B cell (primary cell): Measurements from ENCODE around the gene MREG. TPM values are rescaled to one million over a fixed set of nuclear protein-coding genes. Genes with fewer than 3 reads are reported as not detected.
A peak's percentile ranks its signal among the peaks of the same experiment; 100 is the strongest.
"Not testable (repeated sequence)": the region's sequence is repeated elsewhere in the genome, so short reads cannot be mapped to it uniquely, and the experiment has no call there.

Source experiments
- ATAC-seq: fragments of 200-7000 bp; cut with Tn5 transposase; one replicate; pipeline ENCODE4 v1.10.0; 2021; ENCODE audit warnings: low read depth, mild to moderate bottlenecking, moderate number of reproducible peaks, moderate library complexity
- CTCF ChIA-PET: fragments of 350-600 bp; sonication (Branson Sonifier 250); formaldehyde crosslinking; loops from one replicate; lab custom pipeline; 2021; ENCODE audit warnings: antibody characterized with exemption, inconsistent platforms; lab: Charles Lee
- POLR2A ChIA-PET: fragments of 350-600 bp; sonication (Branson Sonifier 250); formaldehyde crosslinking; loops from one replicate; lab custom pipeline; 2021; ENCODE audit warnings: antibody characterized with exemption; lab: Charles Lee
- DNase-seq: peaks from one replicate; pipeline ENCODE4 v3.0.0; 2013
- H2AFZ ChIP-seq: 2 replicates; pipeline ENCODE4 v1.6.1; 2012; ENCODE audit warnings: mild to moderate bottlenecking, low read depth, low read length; ENCODE audit not compliant: insufficient read depth, poor library complexity, severe bottlenecking
- H3K27ac ChIP-seq, 2 donors: 1 replicate in 1 of 2; 2 replicates in 1 of 2; pipeline ENCODE4 v1.5.1; 2012 to 2013; ENCODE audit warnings: low read length in 2 of 2, mild to moderate bottlenecking in 2 of 2, moderate library complexity in 1 of 2
- H3K27me3 ChIP-seq, 4 experiments: fragments of 200-600 bp in 1 of 4; sonication (generic) in 1 of 4; replicated peaks in 1 of 4; 1 replicate in 2 of 4; 2 replicates in 2 of 4; pipeline versions ENCODE4 v1.6.1 to v1.7.0; 2013 to 2016; ENCODE audit warnings: low read length in 3 of 4, mild to moderate bottlenecking in 2 of 4, mixed read lengths in 1 of 4, moderate library complexity in 1 of 4; ENCODE audit not compliant: insufficient read depth in 4 of 4, control insufficient read depth in 3 of 4; ENCODE audit errors: control extremely low read depth in 1 of 4
- H3K36me3 ChIP-seq, 2 experiments: replicated peaks in 1 of 2; 1 replicate in 1 of 2; 2 replicates in 1 of 2; pipeline versions ENCODE4 v1.6.1 to v1.7.1; 2013; ENCODE audit warnings: low read length in 1 of 2; ENCODE audit not compliant: insufficient read depth in 2 of 2, control insufficient read depth in 1 of 2; ENCODE audit errors: control extremely low read depth in 1 of 2, extremely low read depth in 1 of 2
- H3K4me1 ChIP-seq, 2 donors: fragments of 200-600 bp in 1 of 2; sonication (generic) in 1 of 2; 1 replicate in 1 of 2; 2 replicates in 1 of 2; pipeline versions ENCODE4 v1.5.1 to v1.6.1; 2013 to 2017; ENCODE audit warnings: low read length in 2 of 2; ENCODE audit not compliant: control insufficient read depth in 2 of 2, insufficient read depth in 2 of 2
- H3K4me2 ChIP-seq: replicated peaks from 2 replicates; pipeline ENCODE3; 2012; ENCODE audit warnings: mild to moderate bottlenecking, low read depth, low read length; ENCODE audit not compliant: poor library complexity, severe bottlenecking
- H3K4me3 ChIP-seq, 5 experiments: fragments of 200-600 bp in 1 of 5; sonication (generic) in 1 of 5; 1 replicate in 3 of 5; 2 replicates in 2 of 5; pipeline versions ENCODE4 v1.5.1 to v1.7.0; 2011 to 2016; ENCODE audit warnings: low read length in 4 of 5, mild to moderate bottlenecking in 4 of 5, low read depth in 2 of 5, control low read depth in 1 of 5, moderate library complexity in 1 of 5; ENCODE audit not compliant: insufficient read depth in 1 of 5; ENCODE audit errors: control extremely low read depth in 1 of 5, extremely low read depth in 1 of 5
- H3K79me2 ChIP-seq: fragments of 200-600 bp; sonication (generic); one replicate; pipeline ENCODE4 v1.6.0; 2016; ENCODE audit warnings: low read length; ENCODE audit not compliant: control insufficient read depth, insufficient read depth
- H3K9ac ChIP-seq: fragments of 200-600 bp; sonication (generic); 2 replicates; pipeline ENCODE4 v1.6.1; 2017; ENCODE audit warnings: mild to moderate bottlenecking, low read length, moderate library complexity
- H3K9me3 ChIP-seq, 3 donors: one replicate each; pipeline versions ENCODE4 v1.6.1 to v1.7.1; 2013; ENCODE audit warnings: low read length in 2 of 3; ENCODE audit not compliant: control insufficient read depth in 2 of 3, insufficient read depth in 1 of 3; ENCODE audit errors: control extremely low read depth in 1 of 3
- H4K20me1 ChIP-seq: 2 replicates; pipeline ENCODE4 v1.6.0; 2012; ENCODE audit warnings: mild to moderate bottlenecking, low read length; ENCODE audit not compliant: insufficient read depth, control insufficient read depth, poor library complexity, severe bottlenecking
- H3K27ac Mint-ChIP-seq: one replicate; pipeline ENCODE4 v1.8.0; 2021; ENCODE audit warnings: mixed read lengths
- H3K27me3 Mint-ChIP-seq: one replicate; pipeline ENCODE4 v1.8.0; 2021; ENCODE audit warnings: mixed read lengths
- H3K4me1 Mint-ChIP-seq: one replicate; pipeline ENCODE4 v1.8.0; 2021; ENCODE audit warnings: mixed read lengths
- H3K4me3 Mint-ChIP-seq: one replicate; pipeline ENCODE4 v1.8.0; 2021; ENCODE audit warnings: mixed read lengths
- H3K9me3 Mint-ChIP-seq: one replicate; pipeline ENCODE4 v1.8.0; 2022; ENCODE audit warnings: mixed read lengths; ENCODE audit not compliant: insufficient read depth
- CTCF ChIP-seq: fragments of 200-600 bp; IDR thresholded peaks from one replicate; pipeline ENCODE4 v1.8.0; 2022; ENCODE audit warnings: antibody characterized with exemption, mild to moderate bottlenecking
- EZH2 ChIP-seq: IDR thresholded peaks from 2 replicates; pipeline ENCODE4 v1.6.1; 2012; ENCODE audit warnings: borderline replicate concordance, low read depth, mild to moderate bottlenecking, moderate library complexity, low read length; ENCODE audit not compliant: insufficient read depth, poor library complexity, severe bottlenecking
- WGBS: methylation state at CpG from one replicate; pipeline ENCODE4 v1.1.5; 2013; ENCODE audit warnings: missing lambda C conversion rate; ENCODE audit not compliant: insufficient coverage; 5-methylcytosine and 5-hydroxymethylcytosine counted together
- intact Hi-C: fragments of 100-400 bp; cut with micrococcal nuclease; formaldehyde crosslinking; loops from one replicate; pipeline ENCODE4 v1.10.0; 2022
- polyA plus RNA-seq: library from polyadenylated mRNA; depleted of rRNA; stranded (reverse); fragments of >200 nt; gene quantifications from 2 replicates; pipeline ENCODE4 v1.2.3, GENCODE V29; 2012
- total RNA-seq, 2 donors: library from RNA; stranded (reverse); fragments of 120-200 nt in 1 of 2; gene quantifications; 1 replicate in 1 of 2; 2 replicates in 1 of 2; pipeline versions ENCODE4 v1.2.3 to v1.2.4, GENCODE V29; 2013 to 2022

Gene MREG
- total and polyA plus RNA-seq, 2 donors (not counting 1 experiment from before 2014, with no cell fraction given), result 2.1 to 5.7 TPM

- ChIA-PET POLR2A (interaction anchor here (0.6 kb wide), 1 partner anchor 631 kb away, joined by 3 read pairs; no protein-coding TSS in a partner anchor), CTCF (interaction anchor here (1.2 to 2.4 kb wide), 3 partner anchors 10 to 20 kb away, joined by 3 to 14 read pairs (median 5); no protein-coding TSS in a partner anchor)
- peaks cover 30 to 41% of the 10 kb centered on the region in 2 donors for H3K4me1 ChIP-seq
- Mint-ChIP-seq H3K4me1 (peaks cover 49% of the 10 kb centered on the region), H3K27me3 (no peaks in the 10 kb centered on the region), H3K4me3 (peak overlapping the region; percentile 93), H3K27ac (peak overlapping the region; percentile 39), H3K9me3 (no peaks in the 10 kb centered on the region)
- intact Hi-C loops, result loop anchor here (2.0 to 10.0 kb wide), 6 partner anchors 22 to 1198 kb away; partner anchors contain the start of genes ATIC, PECR, RPL37A and SMARCAL1
- peak overlapping the region; percentile 20 to 61 for H3K27ac ChIP-seq
- DNase-seq (no peak), ATAC-seq (no peak)
- H3K4me2 ChIP-seq, result peak overlapping the region; percentile 96
- peak overlapping the region; percentile 47 to 80 (median 69) for H3K4me3 ChIP-seq
- H3K79me2 ChIP-seq, result peaks cover 26% of the 10 kb centered on the region
- TF ChIP-seq CTCF, result no peak
- TF ChIP-seq EZH2, result no peak
- no peaks in the 10 kb centered on the region for H3K27me3 ChIP-seq
- H3K9ac ChIP-seq, result peak overlapping the region; percentile 85
- H3K36me3 ChIP-seq, result no peaks in the 10 kb centered on the region
- H4K20me1 ChIP-seq, result no peaks in the 10 kb centered on the region
- H3K9me3 ChIP-seq, result no peaks in the 10 kb centered on the region
- H2AFZ ChIP-seq, result peak overlapping the region; percentile 99
- 0% methylated on average over 6 of the region's 6 CpGs for WGBS
Observed at GRCh38 chr2:216012830-216013079, 596 bp downstream of the MREG start.

- peak overlapping the region; percentile 85 for H3K9ac ChIP-seq
- H3K79me2 ChIP-seq, result peaks cover 26% of the 10 kb centered on the region
- Mint-ChIP-seq H3K4me3 (peak overlapping the region; percentile 93), H3K9me3 (no peaks in the 10 kb centered on the region), H3K27me3 (no peaks in the 10 kb centered on the region), H3K27ac (peak overlapping the region; percentile 39), H3K4me1 (peaks cover 47% of the 10 kb centered on the region)
- H3K4me3 ChIP-seq, result peak overlapping the region in 4 of 5 experiments; percentile 69 to 80 (median 70)
- TF ChIP-seq EZH2, result no peak
- no peak for TF ChIP-seq CTCF
- H3K27ac ChIP-seq, result peak overlapping the region in 1 of 2 donors; percentile 61
- DNase-seq (no peak), ATAC-seq (no peak)
- ChIA-PET POLR2A (no interaction called here), CTCF (interaction anchor here (1.2 to 2.4 kb wide), 3 partner anchors 10 to 20 kb away, joined by 3 to 14 read pairs (median 5); no protein-coding TSS in a partner anchor)
- WGBS, result 48% methylated on average over 4 of the region's 6 CpGs
- intact Hi-C loops, result loop anchor here (2.0 to 10.0 kb wide), 6 partner anchors 23 to 1197 kb away; partner anchors contain the start of genes ATIC, PECR, RPL37A and SMARCAL1
- peak overlapping the region; percentile 96 for H3K4me2 ChIP-seq
- no peaks in the 10 kb centered on the region for H3K27me3 ChIP-seq
- H4K20me1 ChIP-seq, result no peaks in the 10 kb centered on the region
- no peaks in the 10 kb centered on the region for H3K9me3 ChIP-seq
- no peaks in the 10 kb centered on the region for H3K36me3 ChIP-seq
- H3K4me1 ChIP-seq, result peaks cover 30 to 36% of the 10 kb centered on the region in 2 donors
- peak overlapping the region; percentile 99 for H2AFZ ChIP-seq
Observed at GRCh38 chr2:216012133-216012829, 1.1 kb downstream of the MREG start.

- ATAC-seq, H3K4me3 Mint-ChIP-seq, H3K4me2 ChIP-seq, H3K36me3 ChIP-seq, DNase-seq, H4K20me1 ChIP-seq, POLR2A ChIA-PET, H3K9ac ChIP-seq, H3K4me3 ChIP-seq, intact Hi-C loops, H3K9me3 ChIP-seq, H2AFZ ChIP-seq, H3K9me3 Mint-ChIP-seq, H3K27ac ChIP-seq, H3K27ac Mint-ChIP-seq, H3K27me3 ChIP-seq, H3K27me3 Mint-ChIP-seq: not testable (repeated sequence)
- peaks cover 48% of the 10 kb centered on the region for H3K4me1 Mint-ChIP-seq
- Histone ChIP-seq H3K4me1 (peaks cover 33 to 44% of the 10 kb centered on the region in 2 donors), H3K79me2 (peaks cover 19% of the 10 kb centered on the region)
- CTCF ChIA-PET, result interaction anchor here (1.2 kb wide), 1 partner anchor 14 kb away, joined by 4 read pairs; no protein-coding TSS in a partner anchor
- 57% methylated on average over 2 of the region's 2 CpGs for WGBS
Observed at GRCh38 chr2:216009215-216009614, 4.1 kb downstream of the MREG start.
